Dendritic cell treated with granulocyte-macrophage colony-stimulating factor and Interleukin-4, amounts not matched to agents 40 ng/mL and 50 ng/mL, for 4 days (primary cell): Measurements from ENCODE around the gene PGAM5.
"Not testable (repeated sequence)": the region's sequence is repeated elsewhere in the genome, so short reads cannot be mapped to it uniquely, and the experiment has no call there.

Source experiments
- H3K27ac Mint-ChIP-seq: one replicate; pipeline ENCODE4 v1.8.0; 2022; ENCODE audit warnings: mild to moderate bottlenecking, mixed read lengths
- H3K27me3 Mint-ChIP-seq: one replicate; pipeline ENCODE4 v1.8.0; 2022; ENCODE audit warnings: mild to moderate bottlenecking, mixed read lengths
- H3K36me3 Mint-ChIP-seq: one replicate; pipeline ENCODE4 v1.8.0; 2022; ENCODE audit warnings: low read depth, mixed read lengths
- H3K4me1 Mint-ChIP-seq: one replicate; pipeline ENCODE4 v1.8.0; 2022; ENCODE audit warnings: low read depth, mixed read lengths
- H3K4me3 Mint-ChIP-seq: one replicate; pipeline ENCODE4 v1.8.0; 2022; ENCODE audit warnings: mild to moderate bottlenecking, moderate library complexity, mixed read lengths
- H3K9me3 Mint-ChIP-seq: one replicate; pipeline ENCODE4 v1.8.0; 2022; ENCODE audit warnings: mixed read lengths
- intact Hi-C: fragments of 100-400 bp; cut with micrococcal nuclease; formaldehyde crosslinking; loops from one replicate; pipeline ENCODE4 v1.15.0; 2022

The PGAM5 gene

GRCh38 chr12:132674561-132674960 is 36.1 kb upstream of the PGAM5 start:
- Mint-ChIP-seq H3K27ac (no peak overlapping the region), H3K4me1 (no peaks in the 10 kb centered on the region), H3K36me3 (peaks cover 86% of the 10 kb centered on the region), H3K27me3 (no peaks in the 10 kb centered on the region), H3K9me3 (no peaks in the 10 kb centered on the region), H3K4me3 (no peak overlapping the region)
- intact Hi-C loops: no loop called here

GRCh38 chr12:132675757-132676432 is 34.7 kb upstream of the PGAM5 start:
- Mint-ChIP-seq H3K4me1 (no peaks in the 10 kb centered on the region), H3K9me3 (no peaks in the 10 kb centered on the region), H3K27ac (no peak overlapping the region), H3K27me3 (no peaks in the 10 kb centered on the region), H3K36me3 (peaks cover 93% of the 10 kb centered on the region), H3K4me3 (no peak overlapping the region)
- intact Hi-C loops: no loop called here

- Mint-ChIP-seq H3K36me3 (peaks cover 90% of the 10 kb centered on the region), H3K9me3 (no peaks in the 10 kb centered on the region), H3K27me3 (no peaks in the 10 kb centered on the region), H3K4me3 (no peak overlapping the region), H3K27ac (no peak overlapping the region), H3K4me1 (no peaks in the 10 kb centered on the region)
- intact Hi-C loops: no loop called here
These were observed 33.1 kb upstream of the PGAM5 start for GRCh38 chr12:132677492-132677891.

GRCh38 chr12:132685400-132685799 is 25.2 kb upstream of the PGAM5 start:
- Mint-ChIP-seq H3K27me3 (peaks cover 8% of the 10 kb centered on the region), H3K4me3 (no peak overlapping the region), H3K9me3 (no peaks in the 10 kb centered on the region), H3K36me3 (peaks cover 10% of the 10 kb centered on the region), H3K27ac (no peak overlapping the region), H3K4me1 (peaks cover 22% of the 10 kb centered on the region)
- intact Hi-C loops: no loop called here

- intact Hi-C loops: loop anchor here (2.0 kb wide), 1 partner anchor 24 kb away; the partner anchor contains the start of gene PGAM5
- H3K4me1 Mint-ChIP-seq: peaks cover 22% of the 10 kb centered on the region
- peak overlapping the region; percentile 78 for H3K27ac Mint-ChIP-seq
- peak overlapping the region; percentile 85 for H3K4me3 Mint-ChIP-seq
- peaks cover 8% of the 10 kb centered on the region for H3K27me3 Mint-ChIP-seq
- no peaks in the 10 kb centered on the region for H3K36me3 Mint-ChIP-seq
- no peaks in the 10 kb centered on the region for H3K9me3 Mint-ChIP-seq
These were observed 23.8 kb upstream of the PGAM5 start for GRCh38 chr12:132686825-132687210.

- H3K36me3 Mint-ChIP-seq: no peaks in the 10 kb centered on the region
- intact Hi-C loops: loop anchor here (2.0 kb wide), 1 partner anchor 23 kb away; the partner anchor contains the start of gene PGAM5
- H3K27me3 Mint-ChIP-seq: peaks cover 8% of the 10 kb centered on the region
- no peaks in the 10 kb centered on the region for H3K9me3 Mint-ChIP-seq
- H3K27ac Mint-ChIP-seq: peak within 1 kb of the TSS; percentile 78
- H3K4me1 Mint-ChIP-seq: peaks cover 22% of the 10 kb centered on the region
- H3K4me3 Mint-ChIP-seq: peak within 1 kb of the TSS; percentile 85
These were observed 23.2 kb upstream of the PGAM5 start, which contains the start of the genes POLE and PXMP2 for GRCh38 chr12:132687211-132688164. Gene POLE (minus strand): TSS chr12:132687342. CDS start chr12:132687315, 27 bp downstream. Gene PXMP2 (plus strand): TSS chr12:132687587. CDS start chr12:132687671, 84 bp downstream.

- intact Hi-C loops: no loop called here
- peaks cover 8% of the 10 kb centered on the region for H3K27me3 Mint-ChIP-seq
- no peaks in the 10 kb centered on the region for H3K9me3 Mint-ChIP-seq
- no peak overlapping the region for H3K27ac Mint-ChIP-seq
- peak overlapping the region; percentile 17 for H3K4me3 Mint-ChIP-seq
- H3K36me3 Mint-ChIP-seq: no peaks in the 10 kb centered on the region
- H3K4me1 Mint-ChIP-seq: peaks cover 22% of the 10 kb centered on the region
These were observed 21.4 kb upstream of the PGAM5 start for GRCh38 chr12:132689227-132689626.

- Mint-ChIP-seq H3K27me3 (peaks cover 8% of the 10 kb centered on the region), H3K27ac (no peak overlapping the region), H3K4me3 (no peak overlapping the region), H3K4me1 (peaks cover 20% of the 10 kb centered on the region), H3K9me3 (no peaks in the 10 kb centered on the region), H3K36me3 (no peaks in the 10 kb centered on the region)
- intact Hi-C loops: no loop called here
These were observed 20.5 kb upstream of the PGAM5 start for GRCh38 chr12:132690112-132690511.

GRCh38 chr12:132692030-132692429 is 18.6 kb upstream of the PGAM5 start:
- H3K4me3 Mint-ChIP-seq, H3K9me3 Mint-ChIP-seq, intact Hi-C loops, H3K4me1 Mint-ChIP-seq, H3K27ac Mint-ChIP-seq, H3K27me3 Mint-ChIP-seq, H3K36me3 Mint-ChIP-seq: not testable (repeated sequence)

GRCh38 chr12:132694888-132695287 is 15.8 kb upstream of the PGAM5 start:
- not testable (repeated sequence) for H3K9me3 Mint-ChIP-seq, H3K4me1 Mint-ChIP-seq, H3K4me3 Mint-ChIP-seq

GRCh38 chr12:132695431-132695830 is 15.2 kb upstream of the PGAM5 start:
- no peaks in the 10 kb centered on the region for H3K9me3 Mint-ChIP-seq
- H3K27me3 Mint-ChIP-seq: no peaks in the 10 kb centered on the region
- H3K36me3 Mint-ChIP-seq: no peaks in the 10 kb centered on the region
- H3K4me3 Mint-ChIP-seq: no peak overlapping the region
- intact Hi-C loops: no loop called here
- H3K27ac Mint-ChIP-seq: no peak overlapping the region
- H3K4me1 Mint-ChIP-seq: peaks cover 5% of the 10 kb centered on the region

More at GRCh38 chr12:132694888-132695287, 15.8 kb upstream of the PGAM5 start:
- H3K27me3 Mint-ChIP-seq, H3K27ac Mint-ChIP-seq, H3K36me3 Mint-ChIP-seq, intact Hi-C loops: not testable (repeated sequence)

GRCh38 chr12:132698341-132698740 is 12.3 kb upstream of the PGAM5 start:
- peaks cover 6% of the 10 kb centered on the region for H3K36me3 Mint-ChIP-seq
- no peak overlapping the region for H3K27ac Mint-ChIP-seq
- H3K9me3 Mint-ChIP-seq: no peaks in the 10 kb centered on the region
- no peak overlapping the region for H3K4me3 Mint-ChIP-seq
- H3K4me1 Mint-ChIP-seq: peaks cover 5% of the 10 kb centered on the region
- intact Hi-C loops: no loop called here
- H3K27me3 Mint-ChIP-seq: no peaks in the 10 kb centered on the region

- H3K4me3 Mint-ChIP-seq: no peak overlapping the region
- no peaks in the 10 kb centered on the region for H3K27me3 Mint-ChIP-seq
- no peak overlapping the region for H3K27ac Mint-ChIP-seq
- intact Hi-C loops: no loop called here
- peaks cover 6% of the 10 kb centered on the region for H3K36me3 Mint-ChIP-seq
- H3K9me3 Mint-ChIP-seq: no peaks in the 10 kb centered on the region
- peaks cover 10% of the 10 kb centered on the region for H3K4me1 Mint-ChIP-seq
These were observed 10.3 kb upstream of the PGAM5 start for GRCh38 chr12:132700212-132700822.

- intact Hi-C loops: no loop called here
- peaks cover 6% of the 10 kb centered on the region for H3K36me3 Mint-ChIP-seq
- no peak overlapping the region for H3K4me3 Mint-ChIP-seq
- no peak overlapping the region for H3K27ac Mint-ChIP-seq
- no peaks in the 10 kb centered on the region for H3K9me3 Mint-ChIP-seq
- H3K4me1 Mint-ChIP-seq: peaks cover 10% of the 10 kb centered on the region
- no peaks in the 10 kb centered on the region for H3K27me3 Mint-ChIP-seq
These were observed 8.0 kb upstream of the PGAM5 start for GRCh38 chr12:132702640-132703039.
